Body of pancreas (tissue), 4 donors: Measurements from ENCODE around the gene RECK. TPM values are rescaled to one million over a fixed set of nuclear protein-coding genes. Genes with fewer than 3 reads are reported as not detected.

Experiments used
- ATAC-seq: fragments of 150-250 bp; one replicate; pipeline ENCODE4 v1.9.1; 2016
- DNase-seq, 4 donors: peaks; one replicate each; pipeline ENCODE4 v3.0.0-alpha.2; 2019
- H3K27ac ChIP-seq, 4 donors: fragments of 200-600 bp; sonication (generic); 1 replicate in 3 of 4; 2 replicates in 1 of 4; pipeline versions ENCODE4 v1.5.1 to v1.6.1; 2016 to 2019; ENCODE audit warnings: mild to moderate bottlenecking in 1 of 4, mixed read lengths in 1 of 4, moderate library complexity in 1 of 4
- H3K27me3 ChIP-seq, 2 donors: fragments of 200-600 bp; sonication (generic); one replicate each; pipeline ENCODE4 v1.6.0; 2016; ENCODE audit warnings: mild to moderate bottlenecking in 1 of 2
- H3K36me3 ChIP-seq, 2 donors: fragments of 200-600 bp; sonication (generic); replicated peaks in 1 of 2; 2 replicates each; pipeline ENCODE4 v1.5.1; 2016; ENCODE audit warnings: low read depth in 2 of 2; ENCODE audit not compliant: insufficient read depth in 1 of 2
- H3K4me1 ChIP-seq: fragments of 200-600 bp; sonication (generic); one replicate; pipeline ENCODE4 v1.6.0; 2016
- H3K4me3 ChIP-seq, 2 donors: fragments of 200-600 bp; sonication (generic); 1 replicate in 1 of 2; 2 replicates in 1 of 2; pipeline ENCODE4 v1.5.1; 2016 to 2019
- H3K9me3 ChIP-seq, 3 donors: fragments of 200-600 bp; sonication (generic); 1 replicate in 2 of 3; 2 replicates in 1 of 3; pipeline ENCODE4 v1.5.1; 2016
- CTCF ChIP-seq, 7 experiments: fragments of 450-650 bp in 4 of 7; fragments of 200-600 bp in 3 of 7; sonication (generic) in 3 of 7; IDR thresholded peaks; one replicate each; pipeline ENCODE4 v1.5.1; 2016 to 2019; ENCODE audit warnings: antibody characterized with exemption in 7 of 7
- POLR2A ChIP-seq, 3 donors: fragments of 450-650 bp; IDR thresholded peaks; one replicate each; pipeline ENCODE4 v1.6.1; 2016; ENCODE audit warnings: antibody characterized with exemption in 3 of 3, mild to moderate bottlenecking in 2 of 3
- WGBS, 2 donors: methylation state at CpG; one replicate each; pipeline ENCODE4 v1.1.5; 2017; 5-methylcytosine and 5-hydroxymethylcytosine counted together
- intact Hi-C: fragments of 100-400 bp; cut with DNase I; formaldehyde crosslinking; loops from one replicate; pipeline ENCODE4 v1.15.1; 2023
- total RNA-seq, 2 donors: library from RNA; depleted of rRNA; stranded (reverse); fragments of >200 nt; gene quantifications; one replicate each; pipeline ENCODE4 v1.1.0, GENCODE V29; 2016

Gene RECK
- total RNA-seq, 2 donors from 2014 or later: 2.6 to 7.0 TPM

DNA sequence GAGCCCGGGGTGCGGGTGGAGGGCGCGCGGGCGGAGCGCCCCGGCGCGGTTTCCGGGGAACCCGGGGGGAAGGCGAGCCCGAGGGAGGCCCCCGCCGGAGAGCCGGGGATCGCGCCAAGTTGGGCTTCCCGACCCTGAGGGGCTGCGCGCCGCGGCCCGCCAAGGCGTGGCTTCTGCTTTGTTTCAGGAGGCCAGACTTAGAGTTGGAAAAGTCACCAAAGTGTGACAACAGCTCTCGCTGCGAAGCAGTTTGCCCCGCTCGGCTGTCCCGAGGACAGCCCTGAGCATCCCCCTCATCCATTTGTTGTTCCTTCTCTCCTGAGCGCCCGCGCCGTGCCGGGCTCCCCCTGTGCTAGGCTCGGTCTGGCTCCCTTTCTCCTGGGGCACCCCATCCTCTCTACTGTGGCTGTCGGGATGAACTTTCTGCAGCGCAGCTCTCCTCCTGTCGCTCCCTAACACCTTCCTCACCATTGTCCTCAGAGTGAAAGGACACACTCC, 100.2 kb downstream of the RECK start:
- peak; percentile 8 for ATAC-seq
- no peaks in the 10 kb centered on the region for H3K27me3 ChIP-seq
- 1% methylated on average over 12 to 39 of the region's 40 CpGs for WGBS, 2 donors
- H3K27ac ChIP-seq: peak overlapping the region in 1 of 4 donors; percentile 46
- H3K36me3 ChIP-seq: no peaks in the 10 kb centered on the region
- intact Hi-C loops: no loop called here
- TF ChIP-seq CTCF (IDR thresholded peaks at IDR 0.05) (no peak), POLR2A (IDR thresholded peaks at IDR 0.05) (no peak)
- H3K4me3 ChIP-seq: peak overlapping the region in 1 of 2 donors; percentile 44
- DNase-seq: no peak
- H3K4me1 ChIP-seq: peaks cover 19% of the 10 kb centered on the region
- H3K9me3 ChIP-seq: no peaks in the 10 kb centered on the region

DNA sequence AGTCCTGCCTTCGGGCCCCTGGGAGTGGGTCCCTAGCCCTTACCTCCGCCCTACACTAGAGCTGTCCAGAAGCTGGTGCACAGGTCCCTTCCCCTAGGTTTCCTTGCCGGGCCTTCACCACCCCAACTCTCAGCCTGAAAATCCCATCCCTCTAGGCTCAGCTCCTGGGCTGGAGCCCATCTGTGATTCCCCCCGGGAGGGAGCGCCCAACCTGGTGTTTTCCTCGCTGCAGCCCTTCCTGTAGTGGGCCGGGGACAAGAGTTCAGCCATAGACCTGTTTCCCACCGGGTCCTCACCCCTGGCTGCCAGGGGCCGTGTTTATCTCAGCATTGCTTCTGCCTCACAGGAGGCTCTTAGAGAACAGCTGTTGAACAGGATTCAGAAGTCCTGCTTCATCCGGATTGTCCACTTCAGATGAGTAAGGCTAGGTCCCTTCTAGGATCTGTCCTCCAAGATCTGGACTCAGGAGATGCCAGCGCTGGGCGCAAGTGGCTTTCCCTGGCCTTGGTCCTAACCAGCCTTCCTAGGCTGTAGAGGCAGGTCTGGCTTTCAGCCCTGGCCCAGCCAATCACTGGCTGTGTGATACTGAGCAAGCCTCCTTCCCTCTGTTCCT, 100.8 kb downstream of the RECK start:
- peak; percentile 3 for ATAC-seq
- intact Hi-C loops: no loop called here
- peak in 1 of 4 donors; percentile 9 for DNase-seq

GRCh38 chr9:36138496-36138895, 101.8 kb downstream of the RECK start:
- ATAC-seq: no peak
- no peaks in the 10 kb centered on the region for H3K36me3 ChIP-seq
- H3K4me1 ChIP-seq: peaks cover 19% of the 10 kb centered on the region
- no peaks in the 10 kb centered on the region for H3K27me3 ChIP-seq
- no peak for TF ChIP-seq POLR2A (IDR thresholded peaks at IDR 0.05)
- 82 to 91% methylated on average over 10 of the region's 10 CpGs for WGBS, 2 donors
- intact Hi-C loops: no loop called here
- no peak overlapping the region for H3K4me3 ChIP-seq
- no peaks in the 10 kb centered on the region for H3K9me3 ChIP-seq
- DNase-seq: no peak
- no peak overlapping the region for H3K27ac ChIP-seq

More for the DNA sequence above, 100.8 kb downstream of the RECK start:
- Histone ChIP-seq H3K4me1 (peaks cover 19% of the 10 kb centered on the region), H3K9me3 (no peaks in the 10 kb centered on the region), H3K36me3 (no peaks in the 10 kb centered on the region), H3K4me3 (peak overlapping the region in 1 of 2 donors; percentile 44), H3K27ac (no peak overlapping the region), H3K27me3 (no peaks in the 10 kb centered on the region)
- 37% methylated on average over 8 to 12 of the region's 12 CpGs for WGBS, 2 donors
- TF ChIP-seq CTCF (IDR thresholded peaks at IDR 0.05): no peak
- no peak for TF ChIP-seq POLR2A (IDR thresholded peaks at IDR 0.05)

DNA sequence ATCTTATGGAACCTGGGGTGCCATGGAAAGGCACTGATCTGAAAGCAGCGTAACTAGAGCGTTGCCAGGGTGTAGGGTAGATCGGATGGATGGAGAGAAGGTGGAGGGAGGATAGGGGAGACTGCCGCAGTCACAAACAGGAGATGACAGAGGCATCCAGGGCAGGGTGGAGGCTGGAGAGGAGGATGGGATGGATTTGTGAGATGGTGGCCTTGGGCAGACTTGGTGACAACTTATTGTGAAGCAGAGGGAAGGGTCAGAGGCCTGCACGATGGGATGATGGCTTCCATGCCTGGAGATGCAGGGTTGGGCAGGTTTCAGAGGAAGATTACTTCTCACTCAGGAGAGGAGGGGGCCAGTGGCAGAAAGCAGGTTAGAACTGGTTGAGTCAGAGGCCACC, 102.2 kb downstream of the RECK start:
- no peaks in the 10 kb centered on the region for H3K9me3 ChIP-seq
- ATAC-seq (no peak), DNase-seq (no peak)
- WGBS, 2 donors: 86 to 92% methylated on average over 5 of the region's 5 CpGs
- intact Hi-C loops: no loop called here
- TF ChIP-seq CTCF (IDR thresholded peaks at IDR 0.05): no peak
- no peak for TF ChIP-seq POLR2A (IDR thresholded peaks at IDR 0.05)
- no peak overlapping the region for H3K4me3 ChIP-seq
- peaks cover 19% of the 10 kb centered on the region for H3K4me1 ChIP-seq
- no peaks in the 10 kb centered on the region for H3K36me3 ChIP-seq
- H3K27me3 ChIP-seq: no peaks in the 10 kb centered on the region
- H3K27ac ChIP-seq: no peak overlapping the region

- WGBS, 2 donors: 65 to 85% methylated on average over 11 of the region's 11 CpGs
- Histone ChIP-seq H3K9me3 (no peaks in the 10 kb centered on the region), H3K27ac (peak overlapping the region in 1 of 4 donors; percentile 42), H3K27me3 (no peaks in the 10 kb centered on the region), H3K4me3 (no peak overlapping the region), H3K4me1 (peaks cover 19% of the 10 kb centered on the region), H3K36me3 (no peaks in the 10 kb centered on the region)
- no peak for TF ChIP-seq POLR2A (IDR thresholded peaks at IDR 0.05)
- no peak for TF ChIP-seq CTCF (IDR thresholded peaks at IDR 0.05)
- intact Hi-C loops: no loop called here
- DNase-seq: peak in 1 of 4 donors; percentile 52
- no peak for ATAC-seq
Measured at GRCh38 chr9:36140086-36141084, 103.7 kb downstream of the RECK start.
